Measurements from ENCODE around the gene SLC25A4.
"Not testable (repeated sequence)": the region's sequence is repeated elsewhere in the genome, so short reads cannot be mapped to it uniquely, and the experiment has no call there.

Gene SLC25A4

DNA sequence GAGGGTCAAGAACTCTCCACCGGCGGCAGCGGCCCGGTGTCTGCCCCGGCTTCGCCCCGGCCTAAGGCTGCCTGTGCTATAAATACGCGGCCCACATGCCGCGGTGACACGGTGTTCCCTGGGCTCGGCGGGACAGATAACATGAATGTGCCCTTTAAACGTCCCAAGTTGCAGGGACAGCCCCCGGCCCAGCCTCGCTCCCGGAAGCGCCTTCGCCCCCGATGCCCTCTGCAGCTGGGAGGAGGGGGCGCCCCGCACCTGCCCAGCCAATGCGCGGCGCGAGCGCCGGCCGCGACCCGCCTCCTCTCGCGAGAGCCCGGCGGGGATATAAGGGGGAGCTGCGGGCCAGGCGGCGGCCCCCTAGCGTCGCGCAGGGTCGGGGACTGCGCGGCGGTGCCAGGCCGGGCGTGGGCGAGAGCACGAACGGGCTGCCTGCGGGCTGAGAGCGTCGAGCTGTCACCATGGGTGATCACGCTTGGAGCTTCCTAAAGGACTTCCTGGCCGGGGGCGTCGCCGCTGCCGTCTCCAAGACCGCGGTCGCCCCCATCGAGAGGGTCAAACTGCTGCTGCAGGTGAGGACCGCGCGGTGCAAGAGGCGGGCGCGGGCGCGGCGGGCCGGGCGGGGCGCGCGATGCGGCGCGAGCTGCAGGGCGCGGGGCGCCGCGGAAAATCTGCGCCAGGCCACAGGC lies at the start of gene SLC25A4:
Gene SLC25A4, plus strand, starts transcription at position 355 of the 689 bp plus-strand sequence. Its CDS starts 107 bp downstream, at position 462.
- DNase-seq: peak; percentile 90

DNA sequence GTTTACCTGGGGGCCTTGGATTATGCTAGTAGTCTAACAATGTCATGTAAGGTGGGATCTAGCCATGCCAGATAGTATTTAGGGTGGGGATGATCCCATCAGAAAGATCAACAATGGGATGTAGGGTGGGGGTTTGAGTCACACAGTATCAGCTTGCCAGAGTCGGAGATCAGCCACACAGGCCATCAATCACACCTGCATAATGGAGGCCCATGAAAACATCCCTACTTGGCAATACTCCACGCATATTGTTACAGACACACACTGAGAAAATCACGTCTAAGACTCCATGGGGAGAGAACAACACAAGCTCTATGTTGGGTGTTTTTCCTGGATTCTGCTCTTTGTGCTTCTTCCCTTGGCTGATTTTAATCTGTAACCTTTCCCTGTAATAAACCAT lies 49.5 kb upstream of the SLC25A4 start:
- no peak for DNase-seq

DNA sequence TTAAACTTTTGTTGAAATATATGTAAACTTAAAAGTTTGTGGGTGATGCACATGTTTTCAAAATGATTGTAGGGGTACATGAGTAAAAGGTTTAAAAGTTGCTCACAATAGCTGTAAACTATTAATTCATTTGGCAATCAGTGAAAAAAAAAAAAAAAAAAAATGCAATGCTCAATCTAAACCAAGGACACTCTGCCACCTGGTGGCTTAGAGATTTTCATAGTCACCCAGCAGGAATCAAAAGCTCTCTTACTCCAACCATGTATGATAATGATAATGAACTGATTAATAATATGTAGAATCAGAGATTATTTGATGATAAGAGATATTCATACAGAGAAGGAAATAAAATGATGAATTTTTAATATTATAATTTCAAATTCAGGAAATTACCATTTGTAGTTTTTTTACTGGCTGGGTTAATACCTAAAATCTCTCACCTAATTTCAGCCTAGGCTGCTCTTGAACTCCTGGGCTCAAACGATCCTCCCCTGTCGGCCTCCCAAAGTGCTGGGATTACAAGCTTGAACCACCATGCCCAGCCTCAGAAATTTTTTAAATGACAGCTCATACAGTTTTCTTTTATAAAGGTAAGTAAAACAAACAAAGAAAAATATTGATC lies 46.9 kb upstream of the SLC25A4 start:
- DNase-seq: no peak

DNA sequence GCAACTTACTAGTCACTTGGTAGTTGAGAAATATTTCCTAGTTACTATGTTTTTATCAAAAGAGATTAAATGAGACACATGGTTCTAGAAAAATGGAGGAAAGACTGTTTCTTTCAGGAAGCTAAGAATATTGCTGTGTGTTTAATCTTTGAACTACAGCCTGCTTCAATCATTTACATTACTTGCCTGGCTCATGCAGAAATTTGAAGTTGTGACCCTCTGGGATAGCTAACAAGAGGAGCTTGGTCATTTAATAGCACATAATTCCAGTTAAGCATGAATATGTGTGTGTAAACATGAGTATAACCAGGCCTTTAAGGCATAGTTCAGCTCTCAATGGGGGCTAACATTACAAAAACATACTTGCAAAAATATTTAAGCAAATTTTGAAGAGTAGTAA lies 44.6 kb upstream of the SLC25A4 start:
- DNase-seq: no peak

DNA sequence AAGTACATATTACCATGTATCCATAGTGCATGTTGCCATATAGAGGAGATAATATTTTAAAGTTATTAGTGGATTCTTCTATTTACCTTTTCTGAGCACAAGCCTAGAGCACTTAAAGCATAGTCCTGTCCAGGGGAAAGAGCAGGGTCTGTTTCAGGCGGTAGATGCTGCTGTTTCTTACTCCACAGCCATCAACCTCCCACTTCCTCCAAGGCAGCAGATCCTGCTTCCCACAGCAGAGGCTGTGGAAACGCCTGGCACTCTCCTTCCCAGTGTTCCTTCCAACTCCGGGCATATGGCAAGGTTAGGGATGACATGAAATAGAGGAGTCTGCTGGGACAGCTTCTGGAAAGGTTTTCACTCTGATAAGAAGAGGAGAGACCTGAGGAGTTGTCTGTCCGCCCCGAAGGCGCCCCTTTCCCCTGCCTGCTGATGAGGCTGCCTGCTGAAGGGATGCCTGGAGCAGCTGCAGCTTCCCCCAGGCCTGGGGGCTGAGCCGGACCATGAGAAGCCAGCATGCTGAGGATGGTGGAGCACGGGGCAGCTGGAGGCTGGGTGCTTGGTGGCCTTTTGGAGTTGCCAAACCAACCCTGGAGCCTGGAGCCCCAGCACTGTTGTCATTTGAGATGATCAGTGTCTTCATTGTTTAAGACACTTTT lies 43.9 kb upstream of the SLC25A4 start:
- DNase-seq: no peak

DNA sequence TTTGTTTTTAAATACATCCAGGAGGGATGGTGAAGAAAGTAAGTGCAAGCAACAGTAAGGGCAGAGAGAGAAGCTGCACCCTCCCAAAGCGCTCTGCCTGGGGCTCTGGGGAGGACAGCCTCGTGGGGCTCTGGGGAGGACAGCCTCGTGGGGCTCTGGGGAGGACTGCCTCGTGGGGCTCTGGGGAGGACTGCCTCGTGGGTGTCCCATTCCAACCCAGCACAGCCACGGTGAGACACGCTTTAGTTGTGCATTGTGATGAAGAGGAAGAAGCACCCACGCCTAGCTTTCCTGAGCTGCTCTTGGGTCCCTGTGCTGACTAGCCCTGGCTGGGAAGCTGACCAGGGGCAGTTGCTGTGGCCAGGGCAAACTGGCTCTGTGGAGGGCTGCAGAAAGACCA lies 43.1 kb upstream of the SLC25A4 start:
- no peak for DNase-seq

DNA sequence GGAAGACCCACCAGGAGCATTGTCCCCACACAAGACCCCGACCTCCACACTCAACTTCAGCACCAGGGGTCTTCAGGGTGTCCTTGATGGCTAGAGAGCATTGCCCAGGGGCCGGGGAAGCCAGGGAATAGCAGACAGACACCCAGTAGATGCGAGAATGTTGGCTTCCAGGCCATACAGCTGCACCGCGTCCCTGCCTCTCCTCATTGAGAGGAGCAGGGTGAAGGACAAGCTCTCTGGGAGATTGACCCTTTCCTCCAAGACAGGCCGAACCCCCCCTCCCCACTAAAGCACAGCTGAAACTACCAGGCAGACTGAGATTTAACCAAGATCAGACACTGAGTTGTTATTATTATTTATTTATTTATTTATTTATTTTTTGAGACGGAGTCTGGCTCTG lies 42.6 kb upstream of the SLC25A4 start:
- no peak for DNase-seq

DNA sequence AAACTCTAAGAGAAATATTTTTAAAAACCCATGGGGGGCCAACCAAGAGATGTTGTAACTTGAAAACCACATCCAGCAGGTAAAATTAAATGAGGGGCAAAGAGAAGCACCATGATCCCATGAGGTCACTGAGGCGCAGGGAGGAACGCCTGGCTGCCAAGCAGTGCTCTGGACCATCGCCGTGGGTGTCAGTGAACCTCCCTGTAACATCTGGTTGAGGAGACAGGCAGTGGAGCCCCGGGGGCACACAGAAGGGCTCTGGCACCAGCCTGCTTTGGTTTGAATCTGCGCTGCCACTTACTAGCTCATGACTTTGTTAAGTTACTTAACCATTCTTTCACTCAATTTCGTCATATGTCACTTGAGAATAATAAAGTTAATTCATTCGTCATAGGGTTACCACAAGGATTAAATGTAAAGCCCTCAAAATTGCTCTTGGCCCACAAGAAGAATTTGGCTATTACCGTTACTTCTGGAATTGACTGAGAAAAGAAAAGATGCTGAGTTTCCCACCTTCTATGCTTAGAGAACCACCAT lies 41.6 kb upstream of the SLC25A4 start:
- no peak for DNase-seq

DNA sequence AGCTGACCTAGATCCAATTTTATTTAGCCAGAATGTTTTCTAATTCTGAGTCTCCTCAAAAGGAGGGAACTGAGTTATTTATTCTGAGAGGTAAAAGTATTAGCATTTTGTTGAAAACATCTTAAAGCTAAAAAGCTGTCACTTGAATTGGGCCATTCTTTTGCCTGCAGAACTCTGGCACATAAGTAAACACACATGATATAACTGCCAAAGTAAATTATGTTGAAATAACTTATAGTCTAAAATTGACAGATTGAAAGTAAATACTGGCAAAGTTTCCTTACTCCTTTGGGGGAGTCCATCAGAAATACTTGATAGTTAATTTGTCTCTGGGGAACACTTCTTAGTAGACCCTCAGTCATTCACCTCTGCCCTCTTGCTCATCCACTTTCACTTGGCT lies 38.3 kb upstream of the SLC25A4 start:
- no peak for DNase-seq

DNA sequence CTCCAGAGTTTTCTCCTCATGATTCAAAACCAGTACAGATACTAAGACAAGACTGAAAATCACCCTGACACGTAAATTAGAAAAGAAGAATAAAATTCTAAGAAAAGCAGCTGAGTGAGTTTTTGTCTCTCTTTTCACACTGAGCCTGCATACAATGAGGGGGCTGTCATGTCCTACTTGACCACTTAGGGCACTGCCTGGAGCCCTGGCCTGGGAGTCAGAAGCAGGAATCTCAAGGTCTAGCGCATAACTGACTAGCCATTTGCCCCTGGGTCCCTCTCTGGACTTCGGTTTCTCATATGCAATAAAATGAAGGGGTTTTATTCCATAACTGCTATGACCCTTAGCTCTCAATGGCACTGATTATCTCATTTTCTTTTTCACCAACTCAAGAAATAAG lies 36.7 kb upstream of the SLC25A4 start:
- DNase-seq: no peak

DNA sequence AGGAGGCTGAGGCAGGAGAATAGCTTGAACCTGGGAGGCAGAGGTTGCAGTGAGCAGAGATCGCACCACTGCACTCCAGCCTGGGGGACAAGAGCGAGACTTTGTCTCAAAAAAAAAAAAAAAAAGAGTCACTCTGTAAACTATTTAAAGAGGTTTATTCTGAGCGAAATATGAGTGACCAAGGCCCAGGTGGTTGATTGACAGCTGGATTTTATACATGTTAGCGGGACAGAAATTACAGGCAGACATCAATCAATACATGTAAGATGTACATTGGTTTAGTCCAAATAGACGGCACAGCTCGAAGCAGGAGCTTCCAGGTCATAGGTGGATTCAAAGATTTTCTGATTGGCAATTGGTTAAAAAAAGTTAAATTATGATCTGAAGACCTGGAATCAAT lies 35.5 kb upstream of the SLC25A4 start:
- DNase-seq: not testable (repeated sequence)

DNA sequence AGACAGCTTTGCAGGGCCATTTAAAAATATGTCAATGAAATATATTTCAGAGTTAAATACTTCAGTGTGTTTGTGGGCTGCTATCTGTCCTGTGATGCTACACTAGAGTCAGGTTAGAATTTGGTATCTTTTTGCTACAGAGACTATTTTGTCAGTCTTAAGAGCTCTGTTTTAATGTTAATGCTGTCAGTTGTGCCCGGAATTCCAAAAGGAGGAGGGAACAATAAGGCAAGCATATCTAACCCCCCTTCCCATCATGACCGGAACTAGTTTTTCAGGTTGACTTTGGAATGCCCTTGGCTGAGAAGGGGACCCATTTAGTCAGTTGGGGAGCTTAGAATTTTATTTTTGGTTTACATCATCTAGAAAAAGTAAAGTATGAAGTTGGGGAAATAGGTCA lies 34.9 kb upstream of the SLC25A4 start:
- DNase-seq: no peak

DNA sequence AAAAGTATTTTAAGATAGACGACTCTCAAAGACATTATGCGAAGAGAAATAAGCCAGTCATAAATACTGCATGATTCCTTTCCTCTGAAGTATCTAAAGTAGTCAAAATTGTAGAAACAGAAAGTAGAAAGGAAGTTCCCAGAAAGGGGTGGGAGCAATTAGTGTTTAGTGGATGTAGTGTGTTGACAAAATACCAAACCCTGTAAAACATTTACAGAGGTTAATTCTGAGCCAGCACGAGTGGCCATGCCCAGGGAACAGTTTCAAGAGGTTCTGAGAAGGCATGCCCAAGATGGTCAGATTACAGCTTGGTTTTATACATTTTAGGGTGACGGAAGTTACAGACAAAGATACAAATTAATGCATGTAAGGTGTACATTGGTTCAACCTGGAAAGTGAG lies 34.4 kb upstream of the SLC25A4 start:
- DNase-seq: no peak

DNA sequence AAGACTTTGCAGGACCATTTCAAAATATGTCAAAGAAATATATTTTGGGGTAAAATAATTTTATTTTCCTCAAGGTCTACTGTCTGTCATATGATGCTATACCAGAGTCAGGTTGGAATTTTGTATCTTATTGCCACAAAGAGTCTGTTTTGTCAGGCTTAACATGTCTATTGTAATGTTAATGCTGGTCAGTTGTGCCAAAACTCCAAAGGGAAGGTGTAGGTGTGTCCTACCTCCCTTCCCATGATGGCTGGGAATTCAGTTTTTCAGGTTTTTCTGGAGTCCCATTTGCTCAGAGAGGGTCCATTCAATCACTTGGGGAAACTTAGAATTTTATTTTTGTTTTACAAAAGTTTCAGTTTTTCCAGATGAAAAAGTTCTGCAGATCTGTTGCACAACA lies 33.3 kb upstream of the SLC25A4 start:
- DNase-seq: no peak

DNA sequence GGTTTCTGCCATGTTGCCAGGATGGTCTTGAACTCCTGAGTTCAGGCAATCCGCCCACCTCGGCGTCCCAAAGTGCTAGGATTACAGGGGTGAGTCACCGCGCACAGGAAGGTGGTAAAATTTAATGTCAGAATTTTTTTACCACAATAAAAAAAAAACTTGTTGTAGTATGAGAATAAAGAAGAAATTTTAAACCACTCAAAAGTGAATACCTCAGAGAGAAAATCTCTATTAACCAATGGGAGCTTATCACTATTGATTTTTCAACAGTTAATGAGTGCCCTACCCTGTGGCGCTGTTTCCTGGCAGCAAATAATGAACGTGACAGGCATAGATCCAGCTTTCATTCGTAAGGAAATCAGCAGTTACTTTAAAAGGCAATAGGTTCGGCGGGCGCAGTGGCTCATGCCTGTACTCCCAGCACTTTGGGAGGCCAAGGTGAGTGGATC lies 32.7 kb upstream of the SLC25A4 start:
- no peak for DNase-seq

DNA sequence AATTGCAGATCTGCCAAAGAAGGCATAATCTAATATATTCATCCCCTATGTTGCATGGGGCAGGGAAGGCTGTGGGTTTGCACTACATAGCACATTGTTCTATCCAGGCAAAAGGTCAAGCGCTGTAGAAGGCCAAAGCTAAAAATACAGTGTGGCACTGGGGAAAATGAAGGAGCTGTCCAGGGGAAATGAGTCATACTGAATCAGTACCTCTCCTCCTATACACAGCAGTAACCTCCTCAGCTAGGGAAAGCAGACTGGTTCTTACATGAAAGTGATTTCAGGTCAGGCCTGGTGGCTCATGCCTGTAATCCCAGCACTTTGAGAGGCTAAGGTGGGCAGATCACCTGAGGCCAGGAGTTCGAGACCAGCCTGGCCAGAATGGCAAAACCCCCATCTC lies 31.0 kb upstream of the SLC25A4 start:
- DNase-seq: peak; percentile 57

DNA sequence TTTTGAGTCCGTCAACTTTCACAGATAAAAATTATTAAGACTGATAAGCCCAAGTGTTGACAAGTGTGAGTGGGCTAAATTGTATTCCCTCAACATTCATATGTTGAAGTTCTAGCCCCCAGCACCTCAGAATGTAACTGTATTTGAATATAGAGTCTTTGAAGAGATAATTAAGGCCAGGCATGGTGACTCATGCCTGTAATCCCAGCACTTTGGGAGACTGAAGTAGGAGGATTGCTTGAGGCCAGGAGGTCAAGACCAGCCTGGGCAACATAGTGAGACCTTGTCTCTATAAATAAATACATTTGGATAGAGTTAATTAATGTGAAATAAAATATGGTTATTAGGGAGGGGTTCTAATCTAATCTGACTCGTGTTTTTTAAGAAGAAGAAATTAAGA lies 29.7 kb upstream of the SLC25A4 start:
- DNase-seq: no peak

DNA sequence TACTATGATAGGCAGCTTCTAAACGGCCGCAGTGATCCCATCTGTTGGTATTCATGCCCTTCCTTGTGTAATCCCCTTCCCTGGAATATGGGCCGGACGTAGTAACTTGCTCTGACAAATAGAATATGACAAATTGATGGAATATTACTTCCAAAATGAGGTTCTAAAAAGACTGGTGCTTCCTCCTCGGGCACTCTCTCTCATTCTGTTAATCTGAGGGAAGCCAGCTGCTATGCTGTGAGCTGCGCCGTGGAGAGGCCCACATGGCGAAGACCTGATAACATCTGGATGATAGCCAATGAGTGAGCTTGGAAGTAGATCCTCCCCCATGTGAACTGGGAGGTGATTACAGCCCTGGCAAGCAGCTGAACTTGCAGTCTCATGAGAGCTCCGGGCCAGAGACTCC lies 27.2 kb upstream of the SLC25A4 start:
- no peak for DNase-seq

DNA sequence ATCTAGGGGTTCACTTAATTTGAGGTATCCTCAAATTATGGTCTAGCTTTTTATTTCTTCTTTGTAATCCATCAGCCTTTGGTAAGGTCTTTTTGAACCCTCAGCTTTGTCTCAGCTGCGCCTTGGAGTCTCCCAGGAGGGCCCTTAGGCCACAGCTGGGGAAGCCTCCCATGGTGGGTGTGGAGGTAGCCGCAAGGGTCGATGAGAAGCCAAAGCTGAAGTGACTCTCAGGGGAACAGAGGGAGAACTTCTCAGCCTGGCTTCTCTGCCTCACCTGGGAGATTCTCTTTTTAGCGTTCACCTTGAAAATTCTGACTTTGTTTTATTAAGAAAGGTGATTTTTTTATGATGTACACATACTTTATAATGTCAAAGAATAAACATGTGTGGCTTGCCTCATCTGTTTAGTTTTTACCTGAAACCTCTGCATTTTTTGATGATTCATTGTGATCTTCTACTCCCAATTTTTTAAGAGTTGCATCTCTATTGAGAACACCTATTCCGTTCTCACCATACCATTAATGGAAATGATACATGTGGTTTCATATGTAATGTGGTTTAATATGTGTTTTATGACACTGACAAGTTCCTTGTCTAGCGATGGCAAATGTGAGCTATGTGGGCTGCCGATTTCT lies 25.6 kb upstream of the SLC25A4 start:
- DNase-seq: no peak

DNA sequence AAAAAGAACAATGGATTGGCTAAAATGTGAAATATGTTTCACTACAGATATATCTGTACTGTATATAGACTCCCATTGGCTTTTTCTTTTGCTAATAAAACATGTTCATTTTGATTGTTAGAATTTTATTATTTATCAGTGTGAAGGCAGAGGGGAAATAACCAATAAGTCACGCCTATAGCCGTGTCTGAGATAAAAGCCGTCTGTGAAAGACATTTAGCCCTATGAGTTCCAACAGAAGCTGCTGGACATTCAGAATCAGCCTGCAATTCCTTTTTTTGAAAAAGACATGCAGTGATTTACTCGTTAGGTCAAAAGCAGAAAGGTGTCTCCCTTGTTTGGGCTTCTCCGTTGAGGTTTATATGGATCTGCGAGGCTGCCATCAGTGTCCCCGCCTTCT lies 24.2 kb upstream of the SLC25A4 start:
- DNase-seq: no peak

DNA sequence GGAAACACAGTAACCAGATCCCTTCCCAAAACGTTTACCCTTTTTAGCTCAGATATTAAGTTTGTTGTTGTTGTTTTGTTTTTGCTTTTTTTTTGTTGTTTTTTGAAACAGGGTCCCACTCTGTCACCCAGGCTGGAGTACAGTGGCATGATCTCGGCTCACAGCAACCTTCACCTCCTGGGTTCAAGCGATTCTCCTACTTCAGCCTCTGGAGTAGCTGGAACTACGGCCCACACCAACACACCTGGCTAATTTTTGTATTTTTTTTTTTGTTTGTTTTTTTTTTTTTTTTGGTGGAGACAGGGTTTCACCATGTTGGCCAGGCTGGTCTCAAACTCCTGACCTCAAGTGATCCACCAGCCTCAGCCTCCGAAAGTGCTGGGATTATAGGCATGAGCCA lies 23.6 kb upstream of the SLC25A4 start:
- DNase-seq: not testable (repeated sequence)

DNA sequence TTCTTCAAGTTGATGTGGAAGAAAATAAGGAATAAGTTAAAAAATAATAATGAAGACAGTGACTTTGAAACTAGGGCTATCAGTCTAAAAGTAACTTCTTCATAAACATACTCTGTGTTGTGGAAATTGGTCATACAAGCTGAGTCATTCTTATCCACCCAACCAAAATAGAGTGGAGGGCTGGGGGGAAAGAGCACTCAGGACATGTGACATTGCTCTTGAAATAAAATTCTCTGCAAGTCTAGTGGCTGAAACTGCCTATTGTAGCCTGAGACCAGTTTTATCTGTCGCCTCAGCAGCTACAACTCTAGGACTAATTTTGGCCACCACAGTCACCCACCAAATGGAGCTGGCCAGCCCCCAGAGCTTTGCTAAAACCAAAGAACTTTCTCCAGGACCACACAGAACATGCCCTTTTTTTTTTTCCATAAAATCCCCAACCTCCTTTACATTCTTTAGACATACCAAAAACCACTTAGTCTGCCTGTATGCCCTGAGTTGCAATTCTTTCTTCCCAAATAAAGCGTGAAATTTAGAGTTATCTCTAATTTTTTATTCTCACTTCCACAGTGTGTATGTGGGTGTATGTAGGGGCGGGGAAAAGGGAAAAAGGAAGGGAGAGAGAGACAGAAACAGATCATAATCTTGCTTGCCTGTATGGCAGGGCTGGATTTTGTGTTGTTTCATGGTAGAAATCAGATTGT lies 23.0 kb upstream of the SLC25A4 start:
- no peak for DNase-seq

DNA sequence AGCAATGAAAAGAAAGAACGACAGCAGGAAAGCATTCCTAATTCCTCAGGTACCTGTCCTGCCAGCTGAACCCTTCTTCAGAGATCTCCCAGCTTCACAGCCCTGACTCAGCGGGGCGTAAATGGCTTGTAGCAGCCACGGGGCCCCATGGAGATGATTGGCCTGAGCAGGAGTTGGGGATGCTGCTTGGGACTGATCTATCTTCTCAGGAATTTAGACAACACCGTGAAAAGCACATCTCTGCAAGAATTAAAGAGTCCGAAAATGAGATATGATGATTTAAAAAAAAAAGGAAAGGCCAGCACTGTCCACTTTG lies 22.5 kb upstream of the SLC25A4 start:
- no peak for DNase-seq
